B cell (primary cell): ENCODE data around the gene PRELID2. TPM values are rescaled to one million over a fixed set of nuclear protein-coding genes. Genes with fewer than 3 reads are reported as not detected.

ENCODE experiments used
- ATAC-seq: fragments of 200-7000 bp; cut with Tn5 transposase; one replicate; pipeline ENCODE4 v1.10.0; 2021; ENCODE audit warnings: low read depth, mild to moderate bottlenecking, moderate number of reproducible peaks, moderate library complexity
- CTCF ChIA-PET: fragments of 350-600 bp; sonication (Branson Sonifier 250); formaldehyde crosslinking; loops from one replicate; lab custom pipeline; 2021; ENCODE audit warnings: antibody characterized with exemption, inconsistent platforms; lab: Charles Lee
- POLR2A ChIA-PET: fragments of 350-600 bp; sonication (Branson Sonifier 250); formaldehyde crosslinking; loops from one replicate; lab custom pipeline; 2021; ENCODE audit warnings: antibody characterized with exemption; lab: Charles Lee
- DNase-seq: peaks from one replicate; pipeline ENCODE4 v3.0.0; 2013
- H2AFZ ChIP-seq: 2 replicates; pipeline ENCODE4 v1.6.1; 2012; ENCODE audit warnings: mild to moderate bottlenecking, low read depth, low read length; ENCODE audit not compliant: insufficient read depth, poor library complexity, severe bottlenecking
- H3K27ac ChIP-seq, 2 donors: 1 replicate in 1 of 2; 2 replicates in 1 of 2; pipeline ENCODE4 v1.5.1; 2012 to 2013; ENCODE audit warnings: low read length in 2 of 2, mild to moderate bottlenecking in 2 of 2, moderate library complexity in 1 of 2
- H3K27me3 ChIP-seq, 4 experiments: fragments of 200-600 bp in 1 of 4; sonication (generic) in 1 of 4; replicated peaks in 1 of 4; 1 replicate in 2 of 4; 2 replicates in 2 of 4; pipeline versions ENCODE4 v1.6.1 to v1.7.0; 2013 to 2016; ENCODE audit warnings: low read length in 3 of 4, mild to moderate bottlenecking in 2 of 4, mixed read lengths in 1 of 4, moderate library complexity in 1 of 4; ENCODE audit not compliant: insufficient read depth in 4 of 4, control insufficient read depth in 3 of 4; ENCODE audit errors: control extremely low read depth in 1 of 4
- H3K36me3 ChIP-seq, 2 experiments: replicated peaks in 1 of 2; 1 replicate in 1 of 2; 2 replicates in 1 of 2; pipeline versions ENCODE4 v1.6.1 to v1.7.1; 2013; ENCODE audit warnings: low read length in 1 of 2; ENCODE audit not compliant: insufficient read depth in 2 of 2, control insufficient read depth in 1 of 2; ENCODE audit errors: control extremely low read depth in 1 of 2, extremely low read depth in 1 of 2
- H3K4me1 ChIP-seq, 2 donors: fragments of 200-600 bp in 1 of 2; sonication (generic) in 1 of 2; 1 replicate in 1 of 2; 2 replicates in 1 of 2; pipeline versions ENCODE4 v1.5.1 to v1.6.1; 2013 to 2017; ENCODE audit warnings: low read length in 2 of 2; ENCODE audit not compliant: control insufficient read depth in 2 of 2, insufficient read depth in 2 of 2
- H3K4me2 ChIP-seq: replicated peaks from 2 replicates; pipeline ENCODE3; 2012; ENCODE audit warnings: mild to moderate bottlenecking, low read depth, low read length; ENCODE audit not compliant: poor library complexity, severe bottlenecking
- H3K4me3 ChIP-seq, 5 experiments: fragments of 200-600 bp in 1 of 5; sonication (generic) in 1 of 5; 1 replicate in 3 of 5; 2 replicates in 2 of 5; pipeline versions ENCODE4 v1.5.1 to v1.7.0; 2011 to 2016; ENCODE audit warnings: low read length in 4 of 5, mild to moderate bottlenecking in 4 of 5, low read depth in 2 of 5, control low read depth in 1 of 5, moderate library complexity in 1 of 5; ENCODE audit not compliant: insufficient read depth in 1 of 5; ENCODE audit errors: control extremely low read depth in 1 of 5, extremely low read depth in 1 of 5
- H3K79me2 ChIP-seq: fragments of 200-600 bp; sonication (generic); one replicate; pipeline ENCODE4 v1.6.0; 2016; ENCODE audit warnings: low read length; ENCODE audit not compliant: control insufficient read depth, insufficient read depth
- H3K9ac ChIP-seq: fragments of 200-600 bp; sonication (generic); 2 replicates; pipeline ENCODE4 v1.6.1; 2017; ENCODE audit warnings: mild to moderate bottlenecking, low read length, moderate library complexity
- H3K9me3 ChIP-seq, 3 donors: one replicate each; pipeline versions ENCODE4 v1.6.1 to v1.7.1; 2013; ENCODE audit warnings: low read length in 2 of 3; ENCODE audit not compliant: control insufficient read depth in 2 of 3, insufficient read depth in 1 of 3; ENCODE audit errors: control extremely low read depth in 1 of 3
- H4K20me1 ChIP-seq: 2 replicates; pipeline ENCODE4 v1.6.0; 2012; ENCODE audit warnings: mild to moderate bottlenecking, low read length; ENCODE audit not compliant: insufficient read depth, control insufficient read depth, poor library complexity, severe bottlenecking
- H3K27ac Mint-ChIP-seq: one replicate; pipeline ENCODE4 v1.8.0; 2021; ENCODE audit warnings: mixed read lengths
- H3K27me3 Mint-ChIP-seq: one replicate; pipeline ENCODE4 v1.8.0; 2021; ENCODE audit warnings: mixed read lengths
- H3K4me1 Mint-ChIP-seq: one replicate; pipeline ENCODE4 v1.8.0; 2021; ENCODE audit warnings: mixed read lengths
- H3K4me3 Mint-ChIP-seq: one replicate; pipeline ENCODE4 v1.8.0; 2021; ENCODE audit warnings: mixed read lengths
- H3K9me3 Mint-ChIP-seq: one replicate; pipeline ENCODE4 v1.8.0; 2022; ENCODE audit warnings: mixed read lengths; ENCODE audit not compliant: insufficient read depth
- EZH2 ChIP-seq: IDR thresholded peaks from 2 replicates; pipeline ENCODE4 v1.6.1; 2012; ENCODE audit warnings: borderline replicate concordance, low read depth, mild to moderate bottlenecking, moderate library complexity, low read length; ENCODE audit not compliant: insufficient read depth, poor library complexity, severe bottlenecking
- WGBS: methylation state at CpG from one replicate; pipeline ENCODE4 v1.1.5; 2013; ENCODE audit warnings: missing lambda C conversion rate; ENCODE audit not compliant: insufficient coverage; 5-methylcytosine and 5-hydroxymethylcytosine counted together
- intact Hi-C: fragments of 100-400 bp; cut with micrococcal nuclease; formaldehyde crosslinking; loops from one replicate; pipeline ENCODE4 v1.10.0; 2022
- polyA plus RNA-seq: library from polyadenylated mRNA; depleted of rRNA; stranded (reverse); fragments of >200 nt; gene quantifications from 2 replicates; pipeline ENCODE4 v1.2.3, GENCODE V29; 2012
- total RNA-seq, 2 donors: library from RNA; stranded (reverse); fragments of 120-200 nt in 1 of 2; gene quantifications; 1 replicate in 1 of 2; 2 replicates in 1 of 2; pipeline versions ENCODE4 v1.2.3 to v1.2.4, GENCODE V29; 2013 to 2022
- TF ChIP-seq, protein P1 (sequence below): fragments of 200-600 bp; IDR thresholded peaks from one replicate; pipeline ENCODE4 v1.8.0; 2022; ENCODE audit warnings: antibody characterized with exemption, mild to moderate bottlenecking

PRELID2 gene
- total and polyA plus RNA-seq, 2 donors (not counting 1 experiment from before 2014, with no cell fraction given): 0.63 to 2.7 TPM

DNA sequence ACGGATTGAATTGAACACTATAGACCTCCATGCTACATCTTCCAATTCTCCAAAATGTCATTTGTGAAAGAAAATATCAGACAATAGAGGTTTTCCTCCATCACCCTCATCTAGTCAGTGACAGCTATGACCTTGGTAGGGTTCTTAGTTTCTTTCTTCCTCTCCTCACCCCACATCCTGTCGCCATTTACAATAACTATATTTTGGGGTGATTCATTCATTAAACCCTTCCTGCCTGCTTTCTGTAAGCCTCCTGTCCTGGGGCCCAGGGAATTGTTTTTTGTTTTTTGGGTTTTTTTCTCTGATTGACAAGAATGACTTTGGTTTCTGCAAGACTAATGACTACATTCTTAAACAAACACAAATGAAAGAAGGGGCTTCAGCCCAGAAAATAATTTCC is 82.6 kb downstream of the PRELID2 start:
- Mint-ChIP-seq H3K27ac (no peak overlapping the region), H3K4me1 (no peaks in the 10 kb centered on the region), H3K9me3 (peaks cover 7% of the 10 kb centered on the region), H3K4me3 (no peak overlapping the region), H3K27me3 (no peaks in the 10 kb centered on the region)
- Histone ChIP-seq H3K4me2 (no peak overlapping the region), H2AFZ (no peak overlapping the region), H3K36me3 (no peaks in the 10 kb centered on the region), H3K79me2 (no peaks in the 10 kb centered on the region), H3K27me3 (no peaks in the 10 kb centered on the region), H4K20me1 (no peaks in the 10 kb centered on the region), H3K4me3 (no peak overlapping the region), H3K27ac (no peak overlapping the region), H3K9ac (no peak overlapping the region), H3K9me3 (no peaks in the 10 kb centered on the region), H3K4me1 (no peaks in the 10 kb centered on the region)
- intact Hi-C loops: no loop called here
- WGBS: no CpG with 5 or more reads among the region's 2 CpGs
- no peak for DNase-seq
- ChIA-PET POLR2A (no interaction called here), CTCF (no interaction called here)
- TF ChIP-seq EZH2: no peak
- TF ChIP-seq, protein P1, sequence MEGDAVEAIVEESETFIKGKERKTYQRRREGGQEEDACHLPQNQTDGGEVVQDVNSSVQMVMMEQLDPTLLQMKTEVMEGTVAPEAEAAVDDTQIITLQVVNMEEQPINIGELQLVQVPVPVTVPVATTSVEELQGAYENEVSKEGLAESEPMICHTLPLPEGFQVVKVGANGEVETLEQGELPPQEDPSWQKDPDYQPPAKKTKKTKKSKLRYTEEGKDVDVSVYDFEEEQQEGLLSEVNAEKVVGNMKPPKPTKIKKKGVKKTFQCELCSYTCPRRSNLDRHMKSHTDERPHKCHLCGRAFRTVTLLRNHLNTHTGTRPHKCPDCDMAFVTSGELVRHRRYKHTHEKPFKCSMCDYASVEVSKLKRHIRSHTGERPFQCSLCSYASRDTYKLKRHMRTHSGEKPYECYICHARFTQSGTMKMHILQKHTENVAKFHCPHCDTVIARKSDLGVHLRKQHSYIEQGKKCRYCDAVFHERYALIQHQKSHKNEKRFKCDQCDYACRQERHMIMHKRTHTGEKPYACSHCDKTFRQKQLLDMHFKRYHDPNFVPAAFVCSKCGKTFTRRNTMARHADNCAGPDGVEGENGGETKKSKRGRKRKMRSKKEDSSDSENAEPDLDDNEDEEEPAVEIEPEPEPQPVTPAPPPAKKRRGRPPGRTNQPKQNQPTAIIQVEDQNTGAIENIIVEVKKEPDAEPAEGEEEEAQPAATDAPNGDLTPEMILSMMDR: no peak
- no peak for ATAC-seq

DNA sequence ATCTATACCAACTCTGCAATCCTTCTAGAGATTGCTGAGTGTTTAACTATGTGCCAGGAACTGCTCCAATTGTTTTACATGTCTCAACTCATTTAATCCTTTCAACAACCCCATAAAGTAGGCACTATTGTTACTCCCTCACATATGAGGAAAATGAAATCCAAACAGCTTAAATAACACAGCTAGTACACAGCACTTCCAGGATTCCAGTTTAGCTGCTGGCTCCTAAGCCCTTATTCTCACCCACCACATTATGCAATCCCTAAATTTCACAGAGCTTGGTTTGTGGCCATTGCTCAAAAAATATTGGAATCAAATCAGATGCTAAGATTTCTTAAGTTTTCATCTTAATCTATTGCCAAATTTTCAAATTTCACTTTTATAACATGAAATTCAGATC is 84.9 kb downstream of the PRELID2 start:
- Histone ChIP-seq H3K27me3 (no peaks in the 10 kb centered on the region), H3K4me1 (no peaks in the 10 kb centered on the region), H3K4me2 (no peak overlapping the region), H3K4me3 (no peak overlapping the region), H3K9ac (no peak overlapping the region), H3K36me3 (no peaks in the 10 kb centered on the region), H3K27ac (no peak overlapping the region), H4K20me1 (no peaks in the 10 kb centered on the region), H3K79me2 (no peaks in the 10 kb centered on the region), H3K9me3 (no peaks in the 10 kb centered on the region), H2AFZ (no peak overlapping the region)
- no peak for ATAC-seq
- intact Hi-C loops: no loop called here
- H3K27me3 Mint-ChIP-seq: no peaks in the 10 kb centered on the region
- H3K9me3 Mint-ChIP-seq: peaks cover 7% of the 10 kb centered on the region
- DNase-seq: no peak
- ChIA-PET CTCF (no interaction called here), POLR2A (no interaction called here)
- H3K4me1 Mint-ChIP-seq: no peaks in the 10 kb centered on the region
- no peak overlapping the region for H3K27ac Mint-ChIP-seq
- TF ChIP-seq, protein P1: no peak
- no peak for TF ChIP-seq EZH2
- H3K4me3 Mint-ChIP-seq: no peak overlapping the region
